ENCODE results near the gene MRPS31.
"Not testable (repeated sequence)": the region's sequence is repeated elsewhere in the genome, so short reads cannot be mapped to it uniquely, and the experiment has no call there.

- TF ChIP-seq CTCF (IDR thresholded peaks at IDR 0.05); EZH2 (IDR thresholded peaks at IDR 0.05; ENCODE audit: borderline replicate concordance, insufficient read depth, low read depth, low read length, poor library complexity, severe bottlenecking): not testable (repeated sequence)
These were observed 35.8 kb downstream of the MRPS31 start for GRCh38 chr13:40735232-40735548.

Data from B cell (primary cell).